ENCODE measurements around the gene KCTD16.

KCTD16 gene

GRCh38 chr5:144297081-144297480 is 126.4 kb downstream of the KCTD16 start:
- no peak for DNase-seq

GRCh38 chr5:144298658-144299057 is 128.0 kb downstream of the KCTD16 start:
- no peak for DNase-seq

DNA sequence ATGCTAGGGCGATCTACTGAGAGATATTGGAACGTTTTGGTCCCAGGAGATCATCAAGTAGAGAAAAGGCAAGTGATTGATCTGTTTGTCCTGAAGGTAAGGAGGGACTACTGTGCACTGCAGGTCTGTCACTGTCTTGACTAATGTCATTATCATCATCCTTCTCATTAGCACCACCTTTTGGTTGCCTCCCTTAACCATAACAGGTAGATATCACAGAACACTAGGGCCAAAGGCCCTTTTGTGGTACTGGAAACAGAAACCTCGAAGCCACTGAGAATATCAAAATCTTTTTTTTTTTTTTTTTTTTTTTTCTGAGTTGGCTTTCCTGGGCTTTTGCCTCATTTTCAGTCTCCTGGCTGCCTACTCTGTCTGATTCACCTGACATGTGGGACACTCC is 134.0 kb downstream of the KCTD16 start:
- DNase-seq = no peak

- no peak for DNase-seq
Measured at GRCh38 chr5:144307736-144308135, 137.1 kb downstream of the KCTD16 start.

DNA sequence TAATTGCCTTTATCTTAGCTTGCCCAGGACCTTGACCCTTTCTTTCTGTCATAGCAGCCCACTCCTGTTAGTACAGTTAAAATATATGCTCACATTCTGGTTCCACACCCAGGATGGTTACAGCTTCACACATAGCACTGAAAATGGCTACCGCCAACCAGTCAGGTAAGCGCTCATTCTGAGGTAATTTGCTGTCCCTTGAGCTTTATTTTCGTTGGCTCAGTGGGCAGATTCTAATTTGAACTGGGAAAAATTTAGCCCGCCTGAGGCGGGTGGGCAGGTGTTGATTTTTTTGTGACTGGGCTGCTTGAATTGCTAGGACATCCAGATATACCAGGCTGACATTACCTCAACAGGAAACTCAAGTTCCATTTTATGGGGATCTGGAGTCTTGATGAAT is 137.5 kb downstream of the KCTD16 start:
- no peak for DNase-seq

DNA sequence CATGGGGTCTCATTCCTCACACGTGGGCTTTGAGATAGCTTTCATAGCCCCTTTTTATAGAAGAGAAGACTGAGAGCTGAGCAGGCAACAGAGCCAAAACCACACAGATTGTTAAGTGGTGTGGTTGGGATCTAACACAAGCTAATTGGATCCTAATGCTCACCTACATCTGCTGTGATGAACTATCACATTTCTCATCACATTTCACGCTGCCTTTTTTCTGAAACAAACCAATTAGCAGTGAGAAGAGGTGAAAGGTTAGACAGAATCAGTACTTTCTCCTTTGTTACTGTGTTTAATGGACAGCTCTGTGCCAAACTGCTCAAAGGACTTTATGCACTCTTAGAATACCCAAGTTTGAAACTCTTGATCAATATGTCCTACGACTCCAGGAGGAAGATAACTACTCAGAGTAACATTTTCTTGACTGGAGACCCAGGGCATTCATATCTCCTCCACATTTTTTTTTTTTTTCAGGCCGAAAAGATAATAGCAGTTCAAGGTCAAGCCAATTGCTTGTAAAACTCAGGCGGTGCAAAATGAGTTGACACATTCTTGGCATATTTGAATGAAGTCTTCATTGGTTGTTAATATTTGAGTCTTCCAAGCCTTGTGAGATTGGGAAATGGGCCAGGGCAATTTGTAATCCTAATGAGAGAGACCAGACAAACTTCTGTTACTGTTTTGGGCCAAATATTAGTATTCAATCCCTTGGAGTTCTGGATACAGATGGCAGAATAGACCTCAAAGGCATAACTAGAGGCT is 138.4 kb downstream of the KCTD16 start:
- no peak for DNase-seq

DNA sequence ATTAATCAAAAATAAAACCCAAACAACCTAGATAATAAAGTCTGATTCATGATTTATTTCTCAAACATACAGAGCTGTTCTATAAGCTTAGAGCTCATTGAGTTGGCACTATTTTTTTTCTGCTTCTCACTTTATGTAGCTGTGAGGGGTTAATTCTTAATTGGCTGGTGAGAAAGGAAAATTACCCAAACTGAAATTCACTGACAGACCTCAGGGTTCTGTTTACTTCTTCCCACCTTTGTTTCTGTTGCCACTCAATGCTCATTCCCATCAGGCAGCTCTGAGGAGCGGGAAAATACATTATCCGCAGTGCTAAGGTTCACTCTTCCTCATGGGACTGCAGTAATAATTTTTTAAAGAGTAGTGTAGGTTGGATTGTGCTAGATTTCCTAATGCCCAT is 139.9 kb downstream of the KCTD16 start:
- no peak for DNase-seq

GRCh38 chr5:144313147-144313726 is 142.6 kb downstream of the KCTD16 start:
- DNase-seq = no peak

- DNase-seq = no peak
Measured at GRCh38 chr5:144315026-144315425, 144.4 kb downstream of the KCTD16 start.

GRCh38 chr5:144315994-144316634 is 145.4 kb downstream of the KCTD16 start:
- no peak for DNase-seq

GRCh38 chr5:144318011-144318410 is 147.3 kb downstream of the KCTD16 start:
- no peak for DNase-seq

- no peak for DNase-seq
Measured at GRCh38 chr5:144318460-144318859, 147.8 kb downstream of the KCTD16 start.

- no peak for DNase-seq
Measured at GRCh38 chr5:144323181-144323580, 152.5 kb downstream of the KCTD16 start.

DNA sequence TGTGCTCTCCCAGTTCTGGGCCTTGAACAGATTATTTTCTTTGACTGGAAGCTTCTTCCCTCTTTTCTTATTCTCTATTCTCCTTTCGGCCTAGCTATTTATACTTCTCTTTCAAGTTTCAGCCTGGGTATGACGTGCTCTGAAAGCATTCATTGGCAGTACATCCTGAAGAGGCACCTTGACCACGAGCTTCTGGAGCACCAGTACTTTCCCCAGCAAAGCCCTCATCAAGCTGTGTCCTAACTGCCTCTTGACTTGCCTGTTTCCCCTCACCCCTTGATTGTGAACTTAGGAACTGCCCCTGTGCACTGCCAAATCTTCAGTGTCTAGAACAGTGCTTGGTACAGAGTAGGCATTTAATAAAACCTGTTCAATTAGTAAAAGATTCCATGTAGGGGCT is 154.9 kb downstream of the KCTD16 start:
- DNase-seq = no peak

GRCh38 chr5:144328494-144328893 is 157.8 kb downstream of the KCTD16 start:
- no peak for DNase-seq

GRCh38 chr5:144328980-144329379 is 158.3 kb downstream of the KCTD16 start:
- no peak for DNase-seq

DNA sequence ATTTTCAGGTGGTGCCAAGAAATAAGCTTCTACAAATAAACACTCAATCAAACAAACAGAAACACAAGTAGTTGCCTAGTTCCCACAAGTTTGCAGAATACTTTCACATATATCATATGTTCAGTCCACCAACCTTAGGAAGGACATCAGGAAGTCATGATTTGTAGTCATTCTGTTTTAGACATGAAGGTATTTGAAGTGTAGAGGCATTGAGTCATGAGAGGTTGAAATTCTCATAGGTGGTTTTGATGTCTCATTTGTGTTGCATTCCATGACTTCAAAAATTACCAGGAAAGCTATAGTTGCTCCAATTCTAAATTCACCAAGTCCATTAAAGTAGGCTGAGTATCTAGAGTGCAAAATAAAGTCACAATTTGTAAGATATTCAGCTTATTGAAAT is 159.0 kb downstream of the KCTD16 start:
- DNase-seq = no peak

- no peak for DNase-seq
Measured at GRCh38 chr5:144331361-144331760, 160.7 kb downstream of the KCTD16 start.

DNA sequence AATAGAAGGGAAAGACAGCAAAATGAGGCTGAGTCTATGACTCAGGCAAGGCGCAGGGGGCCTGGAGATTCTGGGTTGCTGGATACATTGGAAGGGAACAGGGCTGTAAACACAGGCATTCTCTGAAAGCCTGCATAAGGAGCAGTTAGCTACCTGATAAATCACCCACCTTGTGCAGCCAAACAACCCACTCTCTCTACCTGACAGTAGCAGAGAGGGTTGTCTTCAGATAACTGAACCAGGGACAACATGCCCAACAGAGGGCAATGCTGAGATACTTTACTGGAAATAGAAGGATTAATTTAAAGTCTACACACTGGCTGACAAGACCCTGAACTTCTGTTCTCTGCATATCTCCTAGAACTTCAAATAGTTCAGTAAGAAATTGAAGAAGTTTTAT is 161.6 kb downstream of the KCTD16 start:
- DNase-seq = no peak

DNA sequence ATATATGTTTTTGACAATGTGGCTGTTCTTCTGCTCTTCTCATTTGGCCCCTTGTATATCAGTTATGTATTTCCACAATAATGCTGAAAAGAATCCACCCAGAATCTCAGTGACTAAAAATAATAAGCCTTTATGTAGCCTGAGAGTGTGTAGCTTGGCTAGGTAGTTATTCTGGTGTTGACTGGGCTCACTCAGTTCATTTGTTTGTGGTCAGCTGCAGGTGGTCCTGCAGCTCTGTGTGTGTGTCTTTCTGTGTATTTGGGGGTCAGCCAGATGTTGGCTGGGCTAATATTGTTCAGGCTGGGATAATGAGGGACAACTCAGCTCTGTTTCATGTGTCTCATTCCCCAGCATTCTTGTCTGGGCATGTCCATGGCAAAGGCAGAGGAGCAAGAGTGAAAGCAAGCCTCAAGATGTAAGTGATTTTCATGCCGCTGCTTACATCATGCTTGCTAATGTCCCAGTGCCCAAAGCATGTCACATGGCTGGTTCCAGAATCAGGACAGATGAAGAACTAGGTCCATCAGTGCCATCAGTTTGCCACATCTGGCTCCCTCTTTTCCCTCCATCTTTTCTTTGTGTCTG is 162.8 kb downstream of the KCTD16 start:
- no peak for DNase-seq

DNA sequence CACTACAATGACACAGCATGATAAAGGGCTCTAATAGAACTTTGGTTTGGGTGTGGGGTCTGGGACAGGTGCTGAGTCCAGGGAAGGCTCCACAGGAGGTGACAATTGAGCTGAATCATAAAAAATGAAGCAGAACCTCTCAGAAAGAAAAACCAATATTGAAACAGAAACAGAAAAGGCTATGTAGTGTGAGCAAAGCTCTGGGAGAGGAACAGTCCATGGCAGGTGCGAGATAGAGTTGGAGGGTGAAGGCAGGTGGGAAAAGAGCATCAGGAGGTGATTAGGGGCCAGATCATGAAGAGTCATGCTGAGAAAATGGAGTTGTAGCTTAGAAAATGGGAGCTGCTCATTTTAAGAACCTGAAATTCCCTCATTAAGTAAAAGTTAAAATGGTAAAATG is 164.9 kb downstream of the KCTD16 start:
- no peak for DNase-seq

DNA sequence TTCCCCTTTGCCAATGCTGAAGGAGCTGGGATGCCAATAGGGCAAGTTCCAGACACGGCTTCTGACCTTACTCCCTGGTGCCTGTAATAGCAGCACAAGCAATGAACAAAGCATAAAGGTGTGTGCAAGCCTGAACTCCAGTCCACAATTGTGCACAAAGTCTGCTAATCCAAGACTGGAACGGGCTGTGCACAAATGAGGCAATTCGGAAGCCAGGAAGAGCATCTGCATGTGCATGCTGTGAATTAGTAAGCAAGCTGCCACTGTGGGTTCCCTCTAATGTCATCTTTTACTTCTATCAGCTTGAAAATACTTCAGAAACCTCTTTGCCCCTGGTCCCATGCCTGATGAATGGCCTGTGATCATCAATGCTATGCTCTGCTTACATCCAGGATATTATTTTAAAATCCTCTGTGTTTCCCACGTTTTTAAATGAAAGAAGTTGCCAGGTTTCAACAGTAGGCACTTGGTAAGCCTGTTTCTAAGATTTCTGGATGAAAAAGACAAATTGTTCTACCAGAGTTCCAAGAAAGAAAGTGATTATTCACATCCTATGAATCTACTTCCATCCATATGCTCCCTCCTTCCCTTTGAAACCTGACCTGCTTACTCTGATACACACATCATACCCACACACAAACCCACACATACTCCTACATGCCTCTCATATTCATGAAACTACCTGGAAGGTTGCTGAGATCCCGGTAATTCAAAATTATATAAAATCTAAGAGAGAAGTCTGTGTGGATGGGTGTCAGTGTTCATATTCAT is 165.7 kb downstream of the KCTD16 start:
- DNase-seq = no peak

DNA sequence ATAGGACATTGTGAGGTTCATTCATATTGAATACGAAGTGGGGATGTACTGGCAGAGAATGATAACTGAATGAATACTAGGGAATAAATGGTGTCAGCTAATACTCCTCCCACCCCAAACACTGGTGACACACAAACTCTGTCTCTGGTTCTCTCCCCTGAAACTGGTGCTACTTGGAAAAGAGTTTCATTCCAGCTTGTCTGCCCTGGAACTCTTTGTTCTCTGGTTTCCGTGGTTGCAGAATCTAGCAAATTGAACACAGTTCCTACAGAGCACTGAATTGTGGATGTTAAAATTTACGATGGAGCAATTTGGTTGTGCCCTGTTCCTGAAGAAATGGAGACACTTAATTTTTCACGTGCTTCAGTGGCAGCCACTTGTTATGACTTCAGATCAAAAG is 181.7 kb downstream of the KCTD16 start:
- no peak for DNase-seq

Measured in suppressor macrophage treated with lipopolysaccharide for 4 hours (primary cell).